ENCODE results near the gene HLA-DRB1.
"Not testable (repeated sequence)": the region's sequence is repeated elsewhere in the genome, so short reads cannot be mapped to it uniquely, and the experiment has no call there.

HLA-DRB1 gene

GRCh38 chr6:32589596-32590449 lies at the start of gene HLA-DRB1:
Gene HLA-DRB1 (minus strand): TSS chr6:32589848. CDS start chr6:32589742, 106 bp downstream.
- no peak within 1 kb of the TSS for H3K4me3 ChIP-seq (replicated peaks; ENCODE audit: low read depth, low read length)
- DNase-seq (ENCODE audit: low read depth): peak; percentile 24
- no peak for TF ChIP-seq CTCF (IDR thresholded peaks at IDR 0.05; ENCODE audit: low read length, missing control alignments)

GRCh38 chr6:32638532-32639219 lies 49.0 kb upstream of the HLA-DRB1 start:
- no peak for DNase-seq (ENCODE audit: low read depth)
- TF ChIP-seq CTCF (IDR thresholded peaks at IDR 0.05; ENCODE audit: low read length, missing control alignments): no peak
- no peak overlapping the region for H3K4me3 ChIP-seq (replicated peaks; ENCODE audit: low read depth, low read length)

GRCh38 chr6:32637883-32638282 lies 48.2 kb upstream of the HLA-DRB1 start:
- DNase-seq (ENCODE audit: low read depth): no peak
- TF ChIP-seq CTCF (IDR thresholded peaks at IDR 0.05; ENCODE audit: low read length, missing control alignments): no peak
- no peak overlapping the region for H3K4me3 ChIP-seq (replicated peaks; ENCODE audit: low read depth, low read length)

GRCh38 chr6:32637219-32637880 lies 47.7 kb upstream of the HLA-DRB1 start, which contains the start of gene HLA-DQA1:
Gene HLA-DQA1 (plus strand): TSS chr6:32637406. CDS start chr6:32637459, 53 bp downstream.
- H3K4me3 ChIP-seq (replicated peaks; ENCODE audit: low read depth, low read length): no peak within 1 kb of the TSS
- no peak for TF ChIP-seq CTCF (IDR thresholded peaks at IDR 0.05; ENCODE audit: low read length, missing control alignments)
- DNase-seq (ENCODE audit: low read depth): no peak

GRCh38 chr6:32635526-32636123 lies 46.0 kb upstream of the HLA-DRB1 start:
- no peak overlapping the region for H3K4me3 ChIP-seq (replicated peaks; ENCODE audit: low read depth, low read length)
- TF ChIP-seq CTCF (IDR thresholded peaks at IDR 0.05; ENCODE audit: low read length, missing control alignments): no peak
- no peak for DNase-seq (ENCODE audit: low read depth)

GRCh38 chr6:32629793-32630192 lies 40.1 kb upstream of the HLA-DRB1 start:
- DNase-seq (ENCODE audit: low read depth); H3K4me3 ChIP-seq (replicated peaks; ENCODE audit: low read depth, low read length): not testable (repeated sequence)

- no peak overlapping the region for H3K4me3 ChIP-seq (replicated peaks; ENCODE audit: low read depth, low read length)
- TF ChIP-seq CTCF (IDR thresholded peaks at IDR 0.05; ENCODE audit: low read length, missing control alignments): no peak
- DNase-seq (ENCODE audit: low read depth): peak; percentile 21
These were observed 38.2 kb upstream of the HLA-DRB1 start for GRCh38 chr6:32627831-32628230.

Data from fibroblast of pulmonary artery (primary cell).